ENCODE results near the gene HEXA.
A peak's percentile ranks its signal among the peaks of the same experiment; 100 is the strongest.
"Not testable (repeated sequence)": the region's sequence is repeated elsewhere in the genome, so short reads cannot be mapped to it uniquely, and the experiment has no call there.

The HEXA gene

GRCh38 chr15:72375846-72376581 lies at the start of gene HEXA:
Gene HEXA (minus strand): TSS chr15:72376014. CDS start chr15:72375972, 42 bp downstream.
- DNase-seq = peak; percentile 99

DNA sequence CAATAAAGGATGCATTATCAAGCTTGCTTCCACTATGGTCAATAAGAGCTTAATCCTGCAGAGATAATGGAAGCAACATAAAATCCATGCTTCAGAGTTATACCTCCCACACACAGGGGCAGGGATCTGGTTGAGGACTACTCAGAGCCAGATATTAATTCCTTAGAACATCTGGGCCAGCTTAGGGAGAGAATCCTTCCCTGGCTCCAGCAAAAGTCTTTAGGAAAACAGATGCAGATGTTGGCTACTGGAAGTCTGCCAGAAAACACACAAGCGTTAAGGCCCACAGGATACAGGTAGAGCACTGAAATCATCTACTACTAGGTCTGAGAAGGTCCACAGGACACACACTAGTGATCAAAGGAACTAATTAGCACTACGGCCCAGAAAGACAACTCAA lies 47.4 kb upstream of the HEXA start:
- no peak for DNase-seq

DNA sequence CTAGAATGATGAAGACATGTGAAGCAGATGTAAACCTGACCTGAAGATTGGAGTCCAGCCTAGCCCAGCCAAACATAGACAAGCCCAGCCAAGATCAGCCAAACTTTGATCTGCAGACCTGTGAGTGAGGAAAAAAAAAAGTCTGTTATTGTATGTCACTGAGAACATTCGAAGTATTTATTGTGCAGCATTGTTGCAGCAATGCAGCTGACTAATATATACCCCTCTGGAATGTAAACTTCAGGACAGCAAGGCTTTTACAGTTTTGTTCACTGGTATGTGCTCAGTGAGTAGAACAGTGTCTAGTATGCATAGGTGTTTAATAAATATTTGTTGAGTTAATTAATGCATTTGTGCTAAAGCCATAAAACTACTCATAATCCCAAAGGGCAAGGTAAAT lies 45.7 kb upstream of the HEXA start:
- DNase-seq = no peak

GRCh38 chr15:72420576-72420975 lies 44.8 kb upstream of the HEXA start:
- peak; percentile 45 for DNase-seq

DNA sequence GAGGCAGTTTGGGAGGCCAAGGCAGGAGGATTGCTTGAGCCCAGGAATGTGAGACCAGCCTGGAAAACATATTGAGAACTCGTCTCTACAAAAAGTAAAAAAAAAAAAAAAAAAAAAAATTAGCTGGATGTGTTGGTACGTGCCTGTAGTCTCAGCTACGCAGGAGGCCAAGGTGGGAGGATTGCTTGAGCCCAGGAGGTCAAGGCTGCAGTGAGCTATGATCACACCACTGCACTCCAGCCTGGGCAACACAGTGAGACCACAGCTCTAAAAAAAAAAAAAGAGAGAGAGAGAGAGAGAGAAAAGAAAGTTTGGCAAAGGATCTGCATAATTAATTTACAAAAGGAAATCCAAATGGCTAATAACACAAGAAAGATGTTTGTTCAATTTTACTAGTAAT lies 44.0 kb upstream of the HEXA start:
- not testable (repeated sequence) for DNase-seq

- no peak for DNase-seq
These were observed 39.5 kb upstream of the HEXA start for GRCh38 chr15:72415304-72415703.

GRCh38 chr15:72413337-72413736 lies 37.5 kb upstream of the HEXA start:
- DNase-seq = not testable (repeated sequence)

DNA sequence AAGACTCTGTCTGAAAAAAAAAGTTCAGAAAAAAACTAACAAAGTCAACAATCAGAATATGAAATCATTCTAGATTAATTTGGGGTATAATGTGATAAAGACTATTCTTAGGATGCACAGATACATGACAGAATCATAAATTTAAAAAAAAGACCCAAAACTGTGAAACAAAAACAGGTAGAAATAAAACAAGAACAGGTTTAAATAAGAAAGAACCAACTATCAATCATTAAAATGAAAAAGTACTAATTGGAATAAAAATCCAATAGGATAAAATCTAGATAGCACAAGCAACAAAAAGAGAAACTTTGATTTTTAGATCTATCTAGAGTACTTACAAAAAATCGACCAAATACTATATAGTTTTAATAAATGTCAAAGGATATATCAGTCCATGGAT lies 35.7 kb upstream of the HEXA start:
- no peak for DNase-seq

- no peak for DNase-seq
These were observed 35.3 kb upstream of the HEXA start for GRCh38 chr15:72411111-72411510.

- no peak for DNase-seq
These were observed 31.1 kb upstream of the HEXA start for GRCh38 chr15:72406936-72407335.

DNA sequence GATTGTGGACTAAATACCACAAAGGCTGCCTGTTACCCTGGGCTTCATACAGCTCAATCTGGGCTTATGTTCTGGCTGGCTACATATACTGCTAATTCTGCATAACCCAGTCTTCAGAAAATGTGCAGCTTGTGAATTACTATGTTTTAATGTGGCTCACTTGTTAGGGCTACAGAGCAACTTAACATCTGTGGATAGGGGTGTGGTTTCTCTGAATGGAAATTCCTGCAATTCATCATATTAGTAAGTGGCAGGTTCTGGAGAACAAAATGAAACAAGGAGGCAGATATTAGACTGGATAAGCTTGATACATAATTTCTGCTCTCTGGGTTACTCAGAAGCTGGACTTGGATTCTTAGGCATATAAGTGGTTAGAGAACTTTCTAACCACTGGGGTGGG lies 29.0 kb upstream of the HEXA start:
- no peak for DNase-seq

GRCh38 chr15:72404356-72404755 lies 28.5 kb upstream of the HEXA start:
- no peak for DNase-seq

GRCh38 chr15:72402726-72403125 lies 26.9 kb upstream of the HEXA start:
- DNase-seq = no peak

DNA sequence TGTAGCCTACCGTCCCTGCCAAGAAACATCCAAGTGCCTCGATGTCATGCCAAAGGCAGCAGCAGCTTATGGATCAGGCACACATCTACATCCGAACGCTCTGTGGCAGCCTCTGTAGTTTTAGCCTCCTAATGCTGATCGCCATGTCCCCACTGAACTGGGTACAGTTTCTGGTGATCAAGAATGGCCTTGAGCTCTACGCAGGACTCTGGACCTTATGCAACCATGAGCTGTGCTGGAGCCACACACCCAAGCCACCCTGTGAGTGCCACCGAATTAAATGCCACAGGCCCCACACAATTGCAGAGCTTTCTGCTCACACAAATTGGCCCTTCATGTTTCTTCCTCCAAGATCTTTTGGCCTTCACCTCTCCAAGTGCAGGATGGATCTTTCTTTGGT lies 22.8 kb upstream of the HEXA start:
- no peak for DNase-seq

DNA sequence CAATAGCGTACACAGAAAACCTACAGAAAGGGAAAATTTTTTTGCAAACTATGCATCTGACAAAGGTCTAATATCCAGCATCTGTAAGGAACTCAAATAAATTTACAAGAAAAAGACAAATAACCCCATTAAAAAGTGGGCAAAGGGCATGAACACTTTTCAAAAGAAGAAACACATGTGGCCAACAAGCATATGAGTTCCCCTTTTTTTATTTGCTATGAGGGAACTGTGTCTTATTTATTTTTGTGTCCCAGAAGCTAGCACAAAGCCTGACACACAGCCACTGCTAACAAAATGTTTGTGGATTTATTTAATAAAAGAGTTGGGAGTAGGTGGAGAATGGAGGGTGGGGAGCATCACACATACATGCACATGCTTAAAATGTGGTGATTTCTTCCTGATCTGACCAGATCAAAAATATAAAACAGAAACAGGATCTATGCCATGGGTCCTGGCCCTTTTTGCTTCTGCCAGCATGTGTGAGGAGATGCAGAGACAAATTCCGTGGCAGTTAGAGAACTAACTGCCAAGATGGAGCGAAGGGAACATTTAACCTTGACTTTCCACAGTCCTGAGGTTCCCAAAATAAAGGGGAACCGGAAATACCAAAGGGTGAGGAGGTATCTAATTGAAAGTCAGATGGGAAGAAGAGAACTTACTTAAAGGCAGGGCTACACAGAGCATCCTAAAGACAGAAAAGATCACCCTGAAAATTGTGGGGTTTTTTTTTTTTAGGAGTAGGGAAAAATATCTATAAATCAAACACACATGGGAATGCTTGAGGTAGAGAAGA lies 22.2 kb upstream of the HEXA start, which contains the start of gene TMEM202:
TMEM202 (plus strand) TSS at position 510 of the 793 bp plus-strand sequence; CDS start at position 532, 22 bp downstream.
- DNase-seq = no peak

- DNase-seq = not testable (repeated sequence)
These were observed 20.5 kb upstream of the HEXA start for GRCh38 chr15:72396331-72396730.

DNA sequence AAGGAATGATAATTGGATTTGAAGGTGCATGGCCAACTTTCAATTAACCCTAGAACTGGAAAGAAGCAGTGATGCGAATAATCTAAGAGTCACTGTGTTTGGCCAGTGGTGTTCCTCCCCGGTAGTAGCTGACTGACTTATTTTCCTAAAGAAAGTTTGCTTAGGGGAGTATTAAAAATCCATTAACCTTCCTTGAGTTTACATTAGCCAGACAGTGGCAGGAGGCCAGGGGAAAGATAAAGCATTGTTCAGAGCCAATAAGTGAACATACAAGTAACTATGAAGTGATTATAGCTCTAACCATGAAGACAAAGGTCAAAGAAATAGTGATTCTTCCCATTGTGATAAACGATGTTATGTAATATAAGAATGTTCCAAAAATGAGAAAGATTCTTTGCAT lies 13.4 kb upstream of the HEXA start:
- no peak for DNase-seq

DNA sequence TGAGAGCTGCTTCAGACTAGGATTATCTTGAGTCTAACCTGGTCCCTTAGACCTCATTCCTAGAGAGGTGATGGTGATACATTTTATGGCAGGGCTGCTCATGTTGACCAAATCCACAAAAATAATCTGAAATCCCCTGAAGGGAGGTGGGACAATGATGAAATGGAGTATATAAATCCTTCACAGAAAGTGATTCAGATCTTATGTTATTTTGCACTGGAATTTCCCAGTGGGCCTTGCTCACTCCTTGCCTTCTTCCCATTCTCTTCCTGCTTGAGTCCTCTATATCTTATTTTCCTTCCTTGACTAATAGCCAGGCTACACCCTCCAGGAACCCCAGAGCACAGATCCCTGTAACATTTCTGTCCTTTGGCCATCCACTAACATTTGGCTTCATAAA lies 11.9 kb upstream of the HEXA start:
- no peak for DNase-seq

DNA sequence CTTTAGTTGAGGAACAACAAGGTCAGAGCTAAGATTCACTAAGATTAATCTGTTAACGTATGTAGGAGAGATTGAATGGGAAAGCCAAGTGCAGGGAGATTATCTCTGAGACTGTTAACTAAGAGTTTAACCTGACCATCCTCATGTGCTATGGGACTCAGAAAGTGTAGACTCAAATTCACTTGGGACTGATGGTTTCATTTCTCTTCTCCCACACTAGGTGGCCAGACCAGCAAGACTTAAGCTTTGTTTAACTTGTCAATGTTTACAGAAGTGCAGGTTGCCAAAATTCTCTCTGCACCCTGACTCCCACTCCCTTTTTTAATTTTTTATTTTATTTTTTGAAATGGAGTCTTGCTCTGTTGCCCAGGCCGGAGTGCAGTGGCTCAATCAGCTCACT lies 6.3 kb upstream of the HEXA start:
- peak; percentile 46 for DNase-seq

DNA sequence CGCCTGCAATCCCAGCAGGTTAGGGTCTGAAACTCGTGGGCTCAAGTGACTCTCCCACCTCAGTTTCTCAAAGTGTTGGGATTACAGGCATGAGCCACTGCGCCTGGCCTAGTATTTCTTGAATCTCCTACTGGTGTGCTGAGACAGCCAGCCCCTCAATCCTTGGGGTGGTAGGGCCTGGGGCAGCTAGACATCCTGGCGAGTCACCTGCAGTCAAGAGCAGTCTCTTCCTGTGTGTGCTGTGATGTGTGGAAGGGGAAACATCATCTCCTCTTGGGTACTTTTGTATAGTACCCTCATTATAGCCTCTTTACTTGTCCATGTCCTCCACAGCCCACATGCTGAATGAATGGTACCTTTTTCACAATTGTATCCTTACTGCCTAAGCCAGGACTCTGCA lies 4.9 kb upstream of the HEXA start:
- DNase-seq = no peak

DNA sequence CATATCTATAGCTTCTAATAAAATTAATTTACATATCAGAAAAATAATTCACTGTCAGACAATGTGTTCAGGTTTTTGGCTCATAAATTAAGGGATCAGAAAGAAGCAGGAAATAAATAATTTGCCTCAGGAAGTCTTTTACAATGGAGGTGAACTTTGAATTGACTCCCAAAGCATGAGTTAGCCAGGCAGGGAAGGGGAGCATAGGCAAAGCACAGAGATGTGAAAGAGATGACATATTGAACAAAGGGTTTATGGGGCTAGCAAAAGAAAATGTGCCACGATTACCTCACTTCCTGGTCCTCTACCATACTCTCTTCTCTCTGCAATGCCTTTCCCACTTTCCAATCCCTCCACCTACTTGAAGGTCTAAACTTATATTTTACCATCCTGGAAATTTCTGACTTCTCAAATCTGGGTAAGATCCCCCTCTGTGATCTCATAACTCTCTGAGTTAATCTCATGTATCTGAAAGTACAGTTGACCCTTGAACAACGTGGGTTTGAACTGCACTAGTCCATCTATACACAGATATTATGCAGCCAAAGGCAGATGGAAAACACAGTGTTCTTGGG lies 4.1 kb upstream of the HEXA start:
- DNase-seq = no peak

DNA sequence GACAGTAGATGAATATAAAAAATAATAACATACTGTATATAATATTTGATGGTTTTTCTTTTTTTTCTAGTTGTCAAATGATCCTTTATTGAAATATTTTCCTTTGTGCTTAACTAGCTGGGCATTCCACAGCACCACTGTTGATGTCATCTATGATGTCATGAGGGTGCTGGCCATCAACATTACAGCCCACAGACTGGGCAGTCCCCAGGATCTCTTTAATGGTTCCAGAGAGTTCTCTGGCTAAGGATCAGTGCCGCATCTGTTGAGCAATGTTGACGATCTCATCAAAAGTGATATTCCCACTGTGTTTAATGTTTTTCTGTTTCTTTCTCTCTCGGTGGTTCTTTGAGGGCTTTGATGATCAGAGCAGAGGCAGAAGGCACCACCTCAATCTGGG lies 3.3 kb upstream of the HEXA start:
- DNase-seq = not testable (repeated sequence)

GRCh38 chr15:72377331-72377730 lies 1.5 kb upstream of the HEXA start:
- no peak for DNase-seq

DNA sequence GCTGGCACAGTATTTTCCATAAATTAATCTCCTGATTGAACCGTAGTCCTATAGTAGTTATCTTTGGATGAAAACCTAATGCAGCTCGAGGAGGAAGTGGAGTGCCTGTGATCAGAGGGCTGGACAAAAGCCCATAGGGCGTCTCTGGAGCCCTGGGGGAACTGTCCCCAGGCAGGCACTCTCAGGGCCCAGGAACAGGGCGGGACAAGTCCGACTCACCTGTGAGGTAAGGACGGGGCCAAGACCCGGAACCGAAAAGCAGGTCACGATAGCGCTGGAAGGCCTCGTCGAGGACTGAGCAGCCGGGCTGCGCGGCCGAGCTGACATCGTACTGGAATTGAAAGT lies 341 bp downstream of the HEXA start:
- peak; percentile 85 for DNase-seq
